Measurements from ENCODE around the gene ZNF784. TPM values are rescaled to one million over a fixed set of nuclear protein-coding genes. Genes with fewer than 3 reads are reported as not detected.

Gene ZNF784
- total RNA-seq, 3 donors from 2014 or later (not counting 1 experiment from before 2014, with no cell fraction given), result 6.4 to 7.9 (median 7.1) TPM

- TF ChIP-seq CTCF (IDR thresholded peaks at IDR 0.05), result no peak
- Mint-ChIP-seq H3K36me3 (peaks cover 8% of the 10 kb centered on the region), H3K9me3 (no peaks in the 10 kb centered on the region), H3K4me3 (no peak overlapping the region), H3K4me1 (peaks cover 15 to 44% of the 10 kb centered on the region in 2 donors), H3K27ac (peak overlapping the region; percentile 21 to 52), H3K27me3 (ENCODE audit: low read depth in 2 of 2) (no peaks in the 10 kb centered on the region)
- Histone ChIP-seq H3K9me3 (ENCODE audit: control insufficient read depth, insufficient read depth, low read length) (no peaks in the 10 kb centered on the region), H3K27ac (ENCODE audit: low read length) (no peak overlapping the region), H3K36me3 (ENCODE audit: control insufficient read depth, insufficient read depth, low read length) (peaks cover 85% of the 10 kb centered on the region), H3K27me3 (ENCODE audit: control insufficient read depth, insufficient read depth, low read length) (no peaks in the 10 kb centered on the region), H3K4me3 (ENCODE audit: low read length) (no peak overlapping the region), H3K4me1 (ENCODE audit: control insufficient read depth, insufficient read depth, low read length) (peaks cover 20% of the 10 kb centered on the region)
- ATAC-seq (peak in 1 of 3 donors; percentile 7), DNase-seq (no peak)
- 82% methylated on average over 20 of the region's 20 CpGs for WGBS (ENCODE audit: insufficient coverage)
- intact Hi-C loops (cut with micrococcal nuclease), result no loop called here
Observed at GRCh38 chr19:55663846-55664536, 39.6 kb upstream of the ZNF784 start.

- no peak overlapping the region for H3K27ac ChIP-seq (ENCODE audit: low read length)
- H3K27me3 ChIP-seq (ENCODE audit: control insufficient read depth, insufficient read depth, low read length), result no peaks in the 10 kb centered on the region
- Mint-ChIP-seq H3K4me1 (peaks cover 29 to 63% of the 10 kb centered on the region in 2 donors), H3K27me3 (ENCODE audit: low read depth in 2 of 2) (no peaks in the 10 kb centered on the region), H3K9me3 (no peaks in the 10 kb centered on the region), H3K27ac (no peak overlapping the region), H3K36me3 (peaks cover 8% of the 10 kb centered on the region), H3K4me3 (no peak overlapping the region)
- H3K4me3 ChIP-seq (ENCODE audit: low read length), result no peak overlapping the region
- H3K9me3 ChIP-seq (ENCODE audit: control insufficient read depth, insufficient read depth, low read length), result no peaks in the 10 kb centered on the region
- H3K36me3 ChIP-seq (ENCODE audit: control insufficient read depth, insufficient read depth, low read length), result peaks cover 73% of the 10 kb centered on the region
- ATAC-seq (no peak), DNase-seq (no peak)
- intact Hi-C loops (cut with micrococcal nuclease), result no loop called here
- no peak for TF ChIP-seq CTCF (IDR thresholded peaks at IDR 0.05)
- WGBS (ENCODE audit: insufficient coverage), result 75% methylated on average over 7 of the region's 7 CpGs
- H3K4me1 ChIP-seq (ENCODE audit: control insufficient read depth, insufficient read depth, low read length), result peaks cover 38% of the 10 kb centered on the region
Observed at GRCh38 chr19:55661826-55662225, 37.5 kb upstream of the ZNF784 start.

GRCh38 chr19:55660991-55661390, 36.6 kb upstream of the ZNF784 start:
- Histone ChIP-seq H3K4me1 (ENCODE audit: control insufficient read depth, insufficient read depth, low read length) (peaks cover 46% of the 10 kb centered on the region), H3K9me3 (ENCODE audit: control insufficient read depth, insufficient read depth, low read length) (no peaks in the 10 kb centered on the region), H3K36me3 (ENCODE audit: control insufficient read depth, insufficient read depth, low read length) (peaks cover 65% of the 10 kb centered on the region), H3K27me3 (ENCODE audit: control insufficient read depth, insufficient read depth, low read length) (no peaks in the 10 kb centered on the region), H3K27ac (ENCODE audit: low read length) (no peak overlapping the region), H3K4me3 (ENCODE audit: low read length) (no peak overlapping the region)
- no peak overlapping the region for H3K4me3 Mint-ChIP-seq
- H3K9me3 Mint-ChIP-seq, result no peaks in the 10 kb centered on the region
- no peaks in the 10 kb centered on the region for H3K27me3 Mint-ChIP-seq (ENCODE audit: low read depth in 2 of 2)
- no peak for DNase-seq
- H3K27ac Mint-ChIP-seq, result peak overlapping the region in 1 of 2 donors; percentile 78
- ATAC-seq, result no peak
- H3K36me3 Mint-ChIP-seq, result peaks cover 8% of the 10 kb centered on the region
- TF ChIP-seq CTCF (IDR thresholded peaks at IDR 0.05), result no peak
- H3K4me1 Mint-ChIP-seq, result peaks cover 37 to 71% of the 10 kb centered on the region in 2 donors
- intact Hi-C loops (cut with micrococcal nuclease), result no loop called here
- WGBS (ENCODE audit: insufficient coverage), result 95% methylated on average over 16 of the region's 16 CpGs

GRCh38 chr19:55660404-55660803, 36.0 kb upstream of the ZNF784 start:
- peaks cover 52% of the 10 kb centered on the region for H3K4me1 ChIP-seq (ENCODE audit: control insufficient read depth, insufficient read depth, low read length)
- H3K36me3 ChIP-seq (ENCODE audit: control insufficient read depth, insufficient read depth, low read length), result peaks cover 61% of the 10 kb centered on the region
- H3K4me3 ChIP-seq (ENCODE audit: low read length), result no peak overlapping the region
- intact Hi-C loops (cut with micrococcal nuclease), result no loop called here
- ATAC-seq (no peak), DNase-seq (no peak)
- WGBS (ENCODE audit: insufficient coverage), result 94% methylated on average over 9 of the region's 12 CpGs
- no peak overlapping the region for H3K27ac ChIP-seq (ENCODE audit: low read length)
- no peak for TF ChIP-seq CTCF (IDR thresholded peaks at IDR 0.05)
- H3K36me3 Mint-ChIP-seq, result peaks cover 8% of the 10 kb centered on the region
- no peaks in the 10 kb centered on the region for H3K9me3 Mint-ChIP-seq
- H3K27me3 ChIP-seq (ENCODE audit: control insufficient read depth, insufficient read depth, low read length), result no peaks in the 10 kb centered on the region
- H3K4me3 Mint-ChIP-seq, result no peak overlapping the region
- no peaks in the 10 kb centered on the region for H3K27me3 Mint-ChIP-seq (ENCODE audit: low read depth in 2 of 2)
- H3K27ac Mint-ChIP-seq, result peak overlapping the region in 1 of 2 donors; percentile 78
- H3K9me3 ChIP-seq (ENCODE audit: control insufficient read depth, insufficient read depth, low read length), result no peaks in the 10 kb centered on the region
- peaks cover 43 to 73% of the 10 kb centered on the region in 2 donors for H3K4me1 Mint-ChIP-seq

Measured in natural killer cell (primary cell).